Right ventricle myocardium superior (tissue), 1 donor: Measurements from ENCODE around the gene OSBPL2. TPM values are rescaled to one million over a fixed set of nuclear protein-coding genes. Genes with fewer than 3 reads are reported as not detected.

Experiments used
- ATAC-seq: fragments of 200-7000 bp; cut with Tn5 transposase; one replicate; pipeline ENCODE4 v1.9.1; 2020; ENCODE audit warnings: mild to moderate bottlenecking; ENCODE audit not compliant: poor library complexity
- DNase-seq: peaks from one replicate; pipeline ENCODE4 v3.0.0-alpha.2; 2020
- intact Hi-C: fragments of 100-400 bp; cut with DNase I; formaldehyde crosslinking; loops from one replicate; pipeline ENCODE4 v1.11.2; 2022
- long read RNA-seq: library from polyadenylated mRNA; unstranded; transcript quantifications from one replicate; pipeline ENCODE4 v2.0.0, GENCODE V29; 2021
- total RNA-seq: library from RNA; stranded (reverse); fragmentation: NEBNext Ultra II Directional; extraction: Animal tissue kit (Norgen Biotek cat#: 25700); gene quantifications from one replicate; pipeline ENCODE4 v1.2.1, GENCODE V29; 2021
- donor health status: DM: no; HTN: yes; CAD: no; lungs with severe emphysema.

Gene OSBPL2
- 52.3 TPM for total RNA-seq
- long read RNA-seq, full-length matches to known transcripts: 99 of 127 reads
- long read RNA-seq, partial matches to known transcripts: 7 of 127 reads
- long read RNA-seq, other reads (novel, unspliced or antisense): 21 of 127 reads

- DNase-seq (peak; percentile 99), ATAC-seq (peak; percentile 95)
- intact Hi-C loops: no loop called here
These were observed at the start of gene OSBPL2 for GRCh38 chr20:62237801-62238568. Gene OSBPL2 (plus strand): TSS chr20:62238521. CDS start chr20:62256185, 17,664 bp downstream.

GRCh38 chr20:62190639-62191411 is 47.5 kb upstream of the OSBPL2 start:
- intact Hi-C loops: no loop called here
- peak; percentile 25 for DNase-seq
- ATAC-seq: no peak

- ATAC-seq (peak; percentile 58), DNase-seq (peak; percentile 34)
- intact Hi-C loops: no loop called here
These were observed 46.4 kb upstream of the OSBPL2 start for GRCh38 chr20:62191781-62192559.

GRCh38 chr20:62192635-62193034 is 45.7 kb upstream of the OSBPL2 start:
- ATAC-seq (peak; percentile 57), DNase-seq (peak; percentile 47)
- intact Hi-C loops: no loop called here

GRCh38 chr20:62193079-62194025 is 45.0 kb upstream of the OSBPL2 start:
- intact Hi-C loops: no loop called here

GRCh38 chr20:62195075-62195405 is 43.3 kb upstream of the OSBPL2 start:
- intact Hi-C loops: no loop called here
- DNase-seq (no peak), ATAC-seq (no peak)

More at GRCh38 chr20:62193079-62194025, 45.0 kb upstream of the OSBPL2 start:
- no peak for ATAC-seq
- peak; percentile 30 for DNase-seq

GRCh38 chr20:62195736-62196135 is 42.6 kb upstream of the OSBPL2 start:
- DNase-seq (peak; percentile 37), ATAC-seq (no peak)
- intact Hi-C loops: no loop called here

GRCh38 chr20:62196286-62196685 is 42.0 kb upstream of the OSBPL2 start:
- ATAC-seq (no peak), DNase-seq (no peak)
- intact Hi-C loops: no loop called here

- ATAC-seq (no peak), DNase-seq (peak; percentile 2)
- intact Hi-C loops: no loop called here
These were observed 41.0 kb upstream of the OSBPL2 start for GRCh38 chr20:62197311-62197710.

GRCh38 chr20:62197801-62198200 is 40.5 kb upstream of the OSBPL2 start:
- peak; percentile 11 for DNase-seq
- intact Hi-C loops: no loop called here
- ATAC-seq: no peak

- ATAC-seq (no peak), DNase-seq (peak; percentile 9)
- intact Hi-C loops: no loop called here
These were observed 39.8 kb upstream of the OSBPL2 start for GRCh38 chr20:62198496-62198895.

GRCh38 chr20:62198931-62199330 is 39.4 kb upstream of the OSBPL2 start:
- ATAC-seq: no peak
- peak; percentile 10 for DNase-seq
- intact Hi-C loops: no loop called here

- no peak for ATAC-seq
- intact Hi-C loops: no loop called here
These were observed 37.7 kb upstream of the OSBPL2 start for GRCh38 chr20:62200491-62201172.

GRCh38 chr20:62201173-62202082 is 36.9 kb upstream of the OSBPL2 start:
- ATAC-seq (no peak), DNase-seq (peak; percentile 35)
- intact Hi-C loops: no loop called here

More at GRCh38 chr20:62200491-62201172, 37.7 kb upstream of the OSBPL2 start:
- peak; percentile 13 for DNase-seq

GRCh38 chr20:62202083-62202395 is 36.3 kb upstream of the OSBPL2 start:
- no peak for ATAC-seq
- peak; percentile 34 for DNase-seq
- intact Hi-C loops: no loop called here

- intact Hi-C loops: no loop called here
These were observed 35.5 kb upstream of the OSBPL2 start for GRCh38 chr20:62202676-62203377.

More at GRCh38 chr20:62202676-62203377, 35.5 kb upstream of the OSBPL2 start:
- no peak for ATAC-seq
- DNase-seq: peak; percentile 14
